DLD1 (cell line): ENCODE results near the gene SPRY2.
"Not testable (repeated sequence)": the region's sequence is repeated elsewhere in the genome, so short reads cannot be mapped to it uniquely, and the experiment has no call there.

Source experiments
- in situ Hi-C: cut with HindIII; loops from 2 replicates; pipeline ENCODE4 v1.10.0; 2017; ENCODE audit warnings: low sequenced_read_pairs

Gene SPRY2

DNA sequence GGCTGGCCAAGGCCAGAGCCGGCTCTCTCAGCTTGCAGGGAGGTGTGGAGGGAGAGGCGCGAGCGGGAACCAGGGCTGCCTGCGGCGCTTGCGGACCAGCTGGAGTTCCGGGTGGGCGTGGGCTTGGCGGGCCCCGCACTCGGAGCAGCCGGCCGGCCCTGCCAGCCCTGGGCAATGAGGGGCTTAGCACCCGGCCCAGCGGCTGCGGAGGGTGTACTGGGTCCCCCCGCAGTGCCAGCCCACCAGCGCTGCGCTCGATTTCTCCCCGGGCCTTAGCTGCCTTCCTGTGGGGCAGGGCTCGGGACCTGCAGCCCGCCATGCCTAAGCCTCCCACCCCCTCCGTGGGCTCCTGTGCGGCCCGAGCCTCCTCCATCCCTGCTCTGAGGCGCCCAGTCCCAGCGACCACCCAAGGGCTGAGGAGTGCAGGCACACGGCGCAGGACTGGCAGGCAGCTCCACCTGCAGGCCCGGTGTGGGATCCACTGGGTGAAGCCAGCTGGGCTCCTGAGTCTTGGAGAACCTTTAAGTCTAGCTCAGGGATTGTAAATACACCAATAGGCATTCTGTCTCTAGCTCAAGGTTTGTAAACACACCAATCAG, 14.7 kb upstream of the SPRY2 start:
- in situ Hi-C loops: not testable (repeated sequence)

GRCh38 chr13:80348750-80349149, 7.8 kb upstream of the SPRY2 start:
- in situ Hi-C loops: no loop called here

DNA sequence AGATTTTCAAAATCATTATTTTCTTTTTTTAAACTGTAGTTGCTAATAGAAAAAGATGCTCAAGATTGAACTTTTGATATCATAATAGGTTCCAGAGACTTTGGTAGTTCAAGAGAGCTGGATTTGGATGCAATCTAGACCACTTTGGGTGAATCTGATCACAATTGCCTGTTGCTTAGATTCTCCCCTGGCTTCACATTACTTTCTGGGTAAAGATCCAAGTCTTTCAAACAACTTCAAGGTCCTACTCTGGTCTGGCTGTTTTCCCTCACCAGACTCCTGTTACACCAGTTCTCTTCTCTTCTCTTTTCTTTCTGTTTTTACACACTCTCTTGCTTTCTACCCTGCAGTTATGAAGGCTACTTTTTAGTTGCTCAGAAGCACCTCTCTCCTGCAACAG, 7.4 kb upstream of the SPRY2 start:
- in situ Hi-C loops: no loop called here

DNA sequence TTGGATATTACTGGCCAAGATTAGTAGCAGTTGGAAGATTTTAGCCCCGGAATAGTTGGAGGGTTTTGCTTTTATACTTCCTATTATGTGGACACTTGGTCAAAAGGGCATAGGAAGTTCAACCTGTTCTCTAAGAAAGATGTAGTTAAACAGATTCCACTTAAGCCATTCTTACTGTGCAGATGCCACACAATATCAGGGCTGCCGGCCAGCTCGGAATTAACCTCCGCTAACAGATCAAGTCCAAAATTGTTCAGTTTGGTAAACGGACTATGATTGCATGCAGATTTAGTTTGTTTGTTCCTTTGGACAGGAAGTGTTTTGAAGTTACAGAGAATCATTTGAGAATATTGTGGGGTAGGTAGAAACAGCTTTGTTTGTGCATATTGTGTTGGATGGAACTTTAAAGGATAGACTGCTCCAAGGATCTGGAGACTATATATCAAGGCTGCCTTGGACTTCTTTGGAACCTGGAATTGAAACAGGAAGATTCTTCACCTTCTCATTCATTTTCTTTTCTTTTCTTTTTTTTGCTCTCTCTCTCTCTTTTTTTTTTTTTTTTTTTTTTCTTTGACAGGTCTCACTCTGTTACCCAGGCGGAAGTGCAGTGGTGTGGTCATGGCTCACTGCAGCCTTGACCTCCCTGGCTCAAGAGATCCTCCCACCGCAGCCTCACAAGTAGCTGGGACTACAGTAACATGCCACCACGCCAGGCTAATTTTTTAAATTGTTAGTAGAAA, 5.0 kb upstream of the SPRY2 start:
- in situ Hi-C loops: no loop called here

- in situ Hi-C loops: not testable (repeated sequence)
Measured at GRCh38 chr13:80344032-80344431, 3.1 kb upstream of the SPRY2 start.

- in situ Hi-C loops: no loop called here
Measured at GRCh38 chr13:80342471-80343371, 1.8 kb upstream of the SPRY2 start.

GRCh38 chr13:80341756-80342370, 937 bp upstream of the SPRY2 start:
- in situ Hi-C loops: no loop called here

- in situ Hi-C loops: no loop called here
Measured at GRCh38 chr13:80340651-80341100, 250 bp downstream of the SPRY2 start.

DNA sequence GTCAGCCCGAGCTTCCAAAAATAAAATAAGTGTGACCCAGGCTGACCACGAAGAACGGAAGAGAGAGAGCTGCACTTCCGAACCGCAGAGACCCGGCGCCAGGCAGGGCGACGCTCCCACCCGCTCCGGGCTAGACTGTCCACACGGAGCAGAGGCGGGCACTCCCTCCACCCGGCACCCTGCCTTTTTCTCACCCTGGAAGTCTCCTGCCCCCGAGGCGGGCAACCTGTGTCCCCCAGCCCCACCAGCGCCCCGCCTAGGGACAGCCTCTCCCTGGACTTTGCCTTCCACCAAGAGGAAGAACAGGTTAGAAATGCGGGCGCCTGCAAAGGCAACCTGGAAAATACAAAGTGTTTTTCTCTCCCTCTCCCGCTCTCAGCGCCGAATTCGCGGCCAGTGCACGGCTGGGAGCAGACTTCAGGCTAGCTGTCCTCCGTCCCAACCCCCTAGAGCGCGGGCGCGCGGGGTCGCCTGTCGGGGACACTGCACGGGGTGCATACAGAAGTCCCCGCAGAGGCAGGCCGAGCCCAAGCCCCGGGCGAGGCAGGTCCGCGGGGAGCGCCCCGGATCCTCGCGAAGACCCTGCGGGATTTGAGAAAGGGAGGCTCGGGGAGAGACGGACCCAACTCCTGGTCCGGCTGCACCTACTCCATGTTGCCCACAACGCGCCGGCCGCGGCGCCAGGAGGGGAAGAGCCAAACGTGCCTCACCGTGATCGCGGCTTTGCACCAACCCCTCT, 845 bp downstream of the SPRY2 start:
- in situ Hi-C loops: no loop called here

DNA sequence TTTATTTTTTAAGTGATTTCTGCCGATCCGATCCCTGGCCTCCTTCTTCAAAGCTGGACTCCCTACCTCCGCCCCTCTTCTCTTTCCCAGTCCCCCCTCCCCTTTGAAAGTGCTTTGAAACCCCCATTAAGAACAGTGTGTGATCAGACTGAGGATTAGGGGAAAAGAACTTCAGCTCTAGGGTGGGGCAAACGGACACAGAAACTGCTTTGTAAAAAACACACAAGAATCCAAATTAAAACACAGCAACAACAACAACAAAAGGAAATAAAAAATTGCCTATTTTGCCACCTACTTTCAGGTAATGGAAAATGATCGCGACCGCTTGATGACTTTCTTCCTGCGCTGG, 1.4 kb downstream of the SPRY2 start:
- in situ Hi-C loops: no loop called here

DNA sequence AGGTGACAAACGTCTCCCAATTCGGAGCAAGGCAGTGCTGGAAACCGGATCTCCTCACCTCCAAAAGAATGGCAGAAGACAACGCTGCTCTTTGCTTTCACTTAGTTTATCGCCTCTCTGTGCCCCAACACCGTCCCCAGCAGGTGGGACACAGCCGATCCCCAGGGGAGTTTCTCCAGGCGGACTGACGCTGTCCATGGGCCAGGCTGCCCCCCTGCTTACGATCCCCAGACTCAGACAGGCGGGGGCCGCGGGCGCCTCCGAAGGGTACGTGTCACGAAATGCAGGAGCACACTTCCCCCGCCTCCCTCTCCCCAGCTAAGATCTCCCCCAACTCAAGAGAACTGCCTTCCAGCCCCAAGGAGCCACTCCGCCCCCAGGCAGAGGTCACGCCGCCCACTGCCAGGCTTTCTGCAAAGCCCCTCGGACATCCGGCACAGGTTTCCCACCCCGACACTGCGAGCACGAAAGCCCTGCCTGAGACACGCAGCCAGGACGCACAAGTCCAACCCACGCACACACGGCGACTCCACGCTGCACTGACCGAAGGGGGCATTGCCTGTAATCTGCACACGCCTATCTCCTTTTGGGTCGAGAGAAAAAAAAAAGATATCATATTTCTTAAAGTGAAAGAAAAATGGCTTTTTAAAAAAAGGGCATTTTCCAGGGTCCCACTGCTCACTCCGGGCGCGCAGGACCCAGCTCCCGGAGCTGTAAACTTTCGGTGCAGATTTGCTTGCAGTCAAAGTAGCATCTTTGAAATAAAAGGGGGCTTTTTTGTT, 2.0 kb downstream of the SPRY2 start:
- in situ Hi-C loops: no loop called here

DNA sequence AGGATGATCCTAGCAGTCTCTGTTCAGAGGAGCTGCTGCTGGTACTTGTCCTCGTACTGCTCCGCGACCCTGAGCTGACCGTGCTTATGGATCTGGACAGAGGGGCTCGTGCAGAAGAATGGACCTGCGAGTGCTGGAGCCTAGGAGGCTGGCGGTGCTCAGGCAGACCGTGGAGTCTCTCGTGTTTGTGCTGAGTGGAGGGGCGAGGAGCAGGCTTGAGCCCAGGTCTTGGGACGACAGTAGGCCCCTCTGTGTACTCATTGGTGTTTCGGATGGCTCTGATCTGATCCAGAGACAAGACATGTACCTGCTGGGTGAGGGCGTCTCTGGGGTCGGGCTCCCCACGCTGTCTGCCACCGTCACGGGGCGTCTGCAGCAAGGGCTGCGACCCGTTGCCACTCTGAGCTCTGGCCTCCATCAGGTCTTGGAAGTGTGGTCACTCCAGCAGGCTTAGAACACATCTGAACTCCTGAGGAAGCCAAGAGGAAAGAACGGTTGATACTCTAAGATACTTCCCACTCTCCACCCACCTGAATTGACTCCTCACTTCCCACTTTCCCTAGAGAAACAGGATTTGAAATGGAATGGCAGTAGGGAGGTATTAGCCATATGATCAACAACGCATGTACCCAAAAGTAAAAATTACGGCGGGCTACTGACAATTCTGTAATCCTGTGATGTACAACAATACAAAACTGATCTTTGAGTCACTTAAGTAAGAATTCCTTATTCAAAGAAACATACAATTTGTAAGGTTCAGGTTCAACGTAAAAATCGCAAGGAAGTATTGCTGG, 3.4 kb downstream of the SPRY2 start:
- in situ Hi-C loops: no loop called here

GRCh38 chr13:80336776-80337287, 4.1 kb downstream of the SPRY2 start:
- in situ Hi-C loops: no loop called here

DNA sequence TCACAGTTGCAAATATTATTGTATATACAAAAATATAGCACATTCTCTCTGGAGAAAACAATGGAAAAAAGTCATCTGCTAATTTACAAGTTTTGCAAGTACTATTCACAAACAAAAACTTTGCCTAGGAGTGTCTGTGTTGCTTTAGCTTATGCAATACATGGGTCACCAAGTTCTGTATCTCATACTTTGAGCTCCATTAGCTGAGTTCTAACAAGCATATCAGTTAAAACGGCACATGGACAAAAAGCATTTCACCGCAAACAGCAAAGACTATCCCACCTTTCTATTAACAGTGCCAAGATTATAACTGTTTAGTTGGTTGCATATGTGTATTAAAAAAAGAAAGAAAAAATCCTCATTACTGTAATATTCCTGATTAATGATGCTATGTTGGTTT, 4.6 kb downstream of the SPRY2 start:
- in situ Hi-C loops: no loop called here

GRCh38 chr13:80334597-80335260, 6.2 kb downstream of the SPRY2 start:
- in situ Hi-C loops: no loop called here

DNA sequence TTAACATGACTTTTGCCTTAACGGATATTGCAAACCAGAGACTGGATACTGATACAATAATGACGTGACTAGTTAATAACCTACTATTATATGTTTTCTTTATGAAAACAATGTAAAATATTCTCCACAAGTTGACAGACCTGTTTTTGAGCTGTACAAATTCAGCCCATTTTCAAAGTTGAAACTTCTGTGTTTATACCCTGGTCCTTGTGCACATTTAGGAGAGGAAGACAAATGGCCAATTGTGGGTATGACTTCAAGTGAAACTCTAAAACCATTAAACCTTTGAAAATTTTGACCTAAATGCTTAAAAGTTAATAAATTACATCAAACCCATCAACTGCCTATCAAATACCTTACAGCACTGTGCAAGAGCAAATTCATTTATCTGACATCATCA, 8.9 kb downstream of the SPRY2 start:
- in situ Hi-C loops: no loop called here

DNA sequence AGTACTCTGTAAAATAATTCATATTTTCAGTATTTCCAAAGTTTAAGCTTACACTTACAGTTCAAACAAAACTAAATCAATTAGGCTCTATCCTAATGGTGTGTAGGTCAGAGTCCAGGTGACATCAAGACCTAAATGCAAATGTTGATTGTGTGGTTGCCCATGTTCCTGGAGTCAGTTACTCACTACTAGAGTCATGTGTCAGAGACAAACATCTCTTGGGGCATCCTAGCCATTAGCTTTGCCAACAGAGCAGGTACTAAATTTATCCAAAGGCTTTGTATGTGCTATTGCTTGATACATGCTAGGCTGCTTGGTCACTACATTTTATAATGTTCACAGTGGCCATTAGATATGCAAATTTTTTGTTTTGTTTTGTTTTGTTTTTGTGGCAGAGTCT, 11.7 kb downstream of the SPRY2 start:
- in situ Hi-C loops: no loop called here

DNA sequence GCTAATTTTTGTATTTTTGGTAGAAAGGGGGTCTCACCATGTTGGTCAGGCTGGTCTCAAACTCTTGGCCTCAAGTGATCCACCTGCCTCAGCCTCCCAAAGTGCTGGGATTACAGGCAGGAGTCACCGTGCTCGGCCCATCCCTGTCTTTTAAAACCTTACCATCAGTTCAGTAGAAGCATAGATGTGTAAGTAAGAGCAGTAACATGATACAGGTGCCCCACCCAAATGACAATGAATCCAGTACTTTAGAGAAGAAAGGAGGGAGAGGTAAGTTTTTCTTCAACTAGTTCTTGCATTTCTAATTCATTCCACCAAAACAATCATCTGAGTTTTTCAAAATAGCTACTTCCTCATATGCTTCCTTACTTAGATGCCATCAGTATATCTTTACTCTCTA, 21.9 kb downstream of the SPRY2 start:
- in situ Hi-C loops: no loop called here
